ENCODE measurements around the gene GRIK4.
"Not testable (repeated sequence)": the region's sequence is repeated elsewhere in the genome, so short reads cannot be mapped to it uniquely, and the experiment has no call there.

The GRIK4 gene

DNA sequence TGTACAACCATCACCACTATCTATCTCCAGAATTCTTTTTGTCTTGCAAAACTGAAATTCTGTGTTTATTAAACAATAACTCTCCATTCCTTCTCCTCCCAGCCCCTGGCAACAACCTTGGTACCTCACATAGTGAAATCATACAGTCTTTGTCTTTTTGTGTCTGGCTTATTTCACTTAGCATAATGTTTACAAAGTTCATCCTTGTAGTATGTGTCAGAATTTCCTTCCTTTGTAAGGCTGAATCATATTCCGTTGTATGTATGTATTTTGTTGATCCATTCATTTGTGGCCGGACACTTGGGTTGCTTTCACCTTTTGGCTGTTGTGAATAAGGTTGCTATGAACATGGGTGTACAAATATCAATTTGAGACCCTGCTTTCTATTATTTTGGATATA lies 268.7 kb downstream of the GRIK4 start:
- no peak for DNase-seq (ENCODE audit: low read depth)

DNA sequence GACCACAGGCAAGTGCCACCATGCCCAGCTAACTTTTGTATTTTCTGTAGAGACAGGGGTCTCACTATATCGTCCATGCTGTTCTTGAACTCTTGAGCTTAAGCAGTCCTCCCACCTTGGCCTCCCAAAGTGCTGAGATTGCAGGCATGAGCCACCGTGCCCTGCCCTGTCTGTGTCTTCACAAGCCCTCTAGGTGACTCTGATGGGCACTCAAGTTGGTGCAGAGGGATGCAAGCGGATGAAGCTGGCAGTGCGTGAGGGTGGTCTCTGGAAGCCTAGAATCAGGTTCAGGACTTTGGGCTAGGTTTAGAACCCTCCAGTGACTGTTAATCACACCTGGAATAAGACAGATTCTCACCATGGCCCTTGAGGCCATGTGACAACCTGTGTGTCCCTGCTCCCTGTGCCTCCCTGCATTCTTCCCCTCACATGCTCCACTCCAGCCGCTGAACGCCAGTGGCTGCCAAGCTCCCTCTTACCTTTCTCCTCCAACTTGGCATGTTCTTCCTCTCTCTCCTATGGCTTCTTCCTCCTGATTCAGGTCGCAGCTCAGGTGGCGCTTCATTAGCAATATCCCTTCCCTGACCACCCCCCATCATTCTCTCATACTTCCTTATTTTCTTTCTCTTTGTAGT lies 270.1 kb downstream of the GRIK4 start:
- no peak for DNase-seq (ENCODE audit: low read depth)

- DNase-seq (ENCODE audit: low read depth): no peak
Measured at GRCh38 chr11:120784566-120785251, 273.2 kb downstream of the GRIK4 start.

DNA sequence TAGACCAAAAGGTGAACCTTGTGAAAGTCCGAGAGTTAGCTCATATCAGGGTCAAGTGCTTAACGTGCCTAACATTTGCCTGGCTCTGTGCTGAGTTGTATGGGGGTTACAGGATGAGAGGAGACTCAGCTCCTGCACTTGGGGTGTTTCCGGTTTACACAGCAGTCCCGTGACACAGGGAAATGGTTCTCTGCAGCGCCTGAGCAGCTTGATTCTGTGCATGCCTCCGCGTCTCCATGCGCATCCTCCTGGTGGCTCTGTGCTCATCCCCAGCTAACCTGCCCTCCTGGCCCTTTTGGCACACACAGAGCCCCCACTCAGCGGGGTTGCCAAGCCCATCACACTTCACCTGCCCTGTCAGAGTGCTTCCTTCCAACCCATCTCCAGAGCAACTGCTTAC lies 274.0 kb downstream of the GRIK4 start:
- DNase-seq (ENCODE audit: low read depth): no peak

- DNase-seq (ENCODE audit: low read depth): no peak
Measured at GRCh38 chr11:120786206-120786735, 274.7 kb downstream of the GRIK4 start.

DNA sequence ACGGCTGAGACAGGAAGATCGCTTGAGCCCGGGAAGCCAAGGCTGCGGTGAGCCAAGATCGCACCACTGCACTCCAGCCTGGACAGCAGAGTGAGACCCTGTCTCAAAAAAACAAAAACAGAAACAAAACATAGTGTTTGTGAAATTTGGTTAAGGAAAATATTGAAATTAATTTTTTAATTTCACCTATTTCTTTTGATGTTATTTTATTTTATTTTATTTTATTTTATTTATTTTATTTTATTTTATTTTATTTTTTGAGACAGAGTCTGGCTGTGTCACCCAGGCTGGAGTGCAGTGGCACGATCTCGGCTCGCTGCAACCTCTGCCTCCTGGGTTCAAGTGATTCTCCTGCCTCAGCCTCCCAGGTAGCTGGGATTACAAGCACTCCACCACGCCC lies 275.7 kb downstream of the GRIK4 start:
- DNase-seq (ENCODE audit: low read depth): not testable (repeated sequence)

DNA sequence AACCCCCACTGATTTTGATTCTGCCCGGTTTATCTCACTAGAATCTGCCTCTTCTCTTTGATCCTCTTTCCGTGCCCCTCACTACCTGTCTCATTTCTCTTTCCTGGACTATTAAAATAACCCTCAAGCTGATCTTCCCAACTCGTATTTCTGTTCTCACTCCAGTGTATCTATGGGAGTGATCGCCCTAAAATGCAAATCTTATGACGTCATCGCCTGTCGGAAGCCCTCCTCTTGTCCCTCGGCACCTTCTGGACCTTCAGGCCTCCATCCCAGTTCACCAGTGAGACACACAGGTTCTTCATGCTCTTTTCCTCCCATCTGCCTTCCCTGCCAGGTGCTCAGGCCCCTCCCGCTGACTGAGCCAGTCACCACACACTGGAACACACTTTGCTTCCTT lies 277.8 kb downstream of the GRIK4 start:
- no peak for DNase-seq (ENCODE audit: low read depth)

- no peak for DNase-seq (ENCODE audit: low read depth)
Measured at GRCh38 chr11:120792306-120792705, 280.8 kb downstream of the GRIK4 start.

DNA sequence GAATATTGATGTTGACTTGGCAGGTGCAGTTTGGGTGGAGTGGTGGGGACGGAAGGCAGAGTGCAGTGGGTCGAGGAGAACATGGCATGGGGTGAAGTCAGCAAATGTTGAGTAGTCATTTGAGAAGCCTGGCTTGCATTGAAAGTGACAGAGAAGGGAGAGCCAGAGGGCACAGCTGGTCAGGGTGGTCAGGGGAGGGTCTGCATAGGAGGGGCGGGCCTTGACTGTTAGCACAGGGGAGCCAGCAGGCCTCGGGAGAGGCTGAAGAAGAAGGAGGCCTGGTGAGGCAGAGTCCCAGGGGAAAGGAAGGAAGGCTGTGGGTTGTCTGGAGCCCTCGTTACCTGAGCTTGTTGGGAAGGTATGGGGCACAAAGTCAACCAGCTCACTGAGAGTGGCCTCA lies 281.6 kb downstream of the GRIK4 start:
- no peak for DNase-seq (ENCODE audit: low read depth)

GRCh38 chr11:120793806-120794479 lies 282.4 kb downstream of the GRIK4 start:
- no peak for DNase-seq (ENCODE audit: low read depth)

DNA sequence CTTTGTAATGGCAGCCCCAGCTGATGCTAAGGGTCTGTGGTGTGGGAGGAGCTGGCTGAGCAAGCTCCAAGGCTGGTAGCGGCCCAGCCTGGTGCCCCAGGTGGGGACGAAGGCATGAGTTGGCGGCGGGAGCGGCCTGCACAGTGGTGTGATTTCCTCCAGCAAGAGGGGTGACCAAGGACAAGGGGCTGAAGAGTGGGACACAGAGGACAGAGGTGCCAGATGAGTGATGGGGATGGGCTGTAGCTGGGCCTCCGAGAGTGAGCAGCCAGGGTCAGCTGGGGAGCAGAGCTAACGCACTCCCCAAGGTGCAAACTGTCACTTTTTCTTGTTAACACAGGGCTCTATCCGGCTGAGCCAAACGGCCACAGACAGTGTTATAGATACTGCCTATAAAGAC lies 283.2 kb downstream of the GRIK4 start:
- DNase-seq (ENCODE audit: low read depth): no peak

GRCh38 chr11:120795185-120795584 lies 283.6 kb downstream of the GRIK4 start:
- DNase-seq (ENCODE audit: low read depth): no peak

GRCh38 chr11:120797143-120797542 lies 285.6 kb downstream of the GRIK4 start:
- no peak for DNase-seq (ENCODE audit: low read depth)

DNA sequence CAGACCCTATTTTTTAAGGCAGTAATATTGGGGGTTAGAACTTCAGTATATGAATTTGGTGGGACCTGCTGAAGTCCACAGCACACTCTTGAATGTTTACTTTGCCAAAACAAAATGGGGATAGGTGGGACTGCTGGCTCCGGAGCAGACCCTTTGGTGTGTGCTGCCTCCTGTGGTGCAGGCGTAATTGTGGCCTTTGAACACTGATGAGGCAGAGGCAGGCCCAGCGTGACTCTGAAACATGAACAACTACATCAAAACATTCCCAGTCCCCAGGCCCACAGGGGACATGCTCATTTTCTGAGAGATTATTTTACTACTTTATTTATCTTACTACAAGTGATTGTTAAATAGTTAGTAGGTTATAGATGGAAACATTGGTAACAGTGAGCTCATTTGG lies 287.3 kb downstream of the GRIK4 start:
- DNase-seq (ENCODE audit: low read depth): no peak

- DNase-seq (ENCODE audit: low read depth): no peak
Measured at GRCh38 chr11:120800206-120800605, 288.7 kb downstream of the GRIK4 start.

DNA sequence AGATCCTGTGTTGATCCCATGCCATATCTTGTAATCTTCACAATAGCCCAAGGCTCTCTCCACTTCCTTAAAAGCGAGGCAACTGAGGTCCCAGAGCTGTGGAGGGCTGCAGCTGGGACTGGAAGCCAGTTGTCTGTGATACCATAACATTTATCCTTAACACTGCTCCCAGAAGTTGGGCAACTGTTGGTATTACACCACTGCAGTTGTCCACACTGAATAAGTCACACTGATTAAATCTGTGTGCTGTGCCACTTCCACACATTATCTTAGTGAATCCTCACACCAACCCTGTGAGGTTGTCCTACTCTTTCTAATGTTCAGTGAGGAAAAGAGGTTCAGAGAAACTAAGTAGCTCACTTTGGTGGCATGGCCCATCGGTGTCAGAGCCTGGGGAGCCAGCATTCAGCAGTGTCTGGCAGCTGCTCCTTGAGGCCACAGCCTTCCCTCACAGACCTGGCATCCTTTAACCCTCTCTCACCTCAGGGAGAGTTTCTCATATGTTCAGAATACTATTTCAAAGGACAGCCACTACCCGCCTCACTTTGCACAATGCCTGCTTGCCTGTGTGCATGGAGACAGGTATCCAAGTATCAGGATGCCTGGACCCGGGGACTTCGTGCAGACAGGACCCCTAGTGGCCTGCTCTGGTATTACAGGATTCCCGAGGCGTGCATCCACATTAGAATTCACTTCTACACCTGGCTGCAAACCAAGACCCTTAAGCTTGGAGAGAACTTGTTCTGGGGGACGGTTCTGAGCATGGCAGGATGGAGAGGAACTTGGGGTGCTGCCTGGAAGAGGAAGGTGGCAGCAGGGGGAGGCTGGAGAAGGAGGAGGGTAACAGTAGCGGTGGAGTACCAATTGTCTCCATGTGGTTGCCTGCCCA lies 290.5 kb downstream of the GRIK4 start:
- DNase-seq (ENCODE audit: low read depth): peak; percentile 13

DNA sequence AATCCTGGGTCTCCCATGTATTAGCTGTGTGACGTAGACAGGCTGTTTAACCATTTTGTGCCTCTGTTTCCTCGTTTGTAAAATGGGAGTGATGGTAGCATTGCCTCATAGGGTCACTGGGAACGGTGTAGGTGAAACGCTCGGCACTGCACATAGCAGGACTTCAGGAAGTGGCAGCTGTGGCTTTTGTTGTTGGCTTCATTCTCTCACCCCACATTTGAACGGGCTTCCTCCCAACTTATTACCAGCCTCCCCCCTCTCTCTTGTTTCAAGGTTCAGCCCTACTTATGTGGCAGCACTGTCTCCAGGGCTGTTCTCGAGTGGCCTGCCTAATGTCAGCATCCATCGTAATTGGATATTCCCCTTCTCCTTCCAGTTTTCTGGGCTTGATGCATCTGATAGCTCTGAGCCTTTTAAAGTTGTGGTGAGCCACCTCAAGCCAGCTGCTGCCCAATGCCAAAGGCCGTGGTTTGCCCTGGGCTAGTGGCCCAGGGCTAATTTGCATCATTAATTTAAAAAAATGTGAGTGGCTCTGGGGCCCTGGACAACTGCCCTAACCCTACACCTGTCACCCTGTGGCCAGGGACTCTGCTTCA lies 294.5 kb downstream of the GRIK4 start:
- no peak for DNase-seq (ENCODE audit: low read depth)

DNA sequence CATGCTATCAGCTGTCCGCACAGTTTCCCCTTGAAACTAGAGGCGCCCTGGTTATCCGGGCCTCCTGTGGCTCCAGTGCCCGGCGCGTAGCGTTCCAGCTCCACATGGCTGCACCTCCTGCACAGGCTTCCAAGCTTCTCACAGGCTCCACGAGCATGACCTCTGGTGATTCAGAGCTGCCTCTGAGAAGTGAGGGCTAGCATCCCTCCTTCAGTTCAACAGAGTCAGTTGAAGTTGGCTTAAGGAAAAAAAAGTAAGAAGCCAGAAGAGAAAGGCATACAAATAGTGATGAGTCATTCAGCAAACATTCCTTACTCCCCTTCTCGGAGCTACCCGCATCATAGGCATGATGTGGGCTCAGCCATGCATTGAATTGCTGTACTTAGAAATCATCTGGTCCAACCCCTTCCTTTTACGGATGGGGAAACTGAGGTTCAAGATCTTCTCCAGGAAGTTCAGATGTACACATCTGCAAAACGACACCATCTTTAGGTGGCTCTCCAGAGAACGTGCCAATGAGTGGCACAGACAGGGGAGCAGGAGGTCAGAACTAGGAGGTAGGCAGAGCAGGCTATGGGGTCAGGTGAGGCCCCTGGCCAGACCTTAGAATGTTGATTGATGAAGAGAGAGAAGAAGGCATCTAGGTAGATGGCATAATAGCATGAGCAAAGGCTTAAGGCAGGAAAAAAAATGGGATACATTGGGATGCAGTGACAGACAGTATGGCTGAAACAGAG lies 296.0 kb downstream of the GRIK4 start:
- peak; percentile 58 for DNase-seq (ENCODE audit: low read depth)

DNA sequence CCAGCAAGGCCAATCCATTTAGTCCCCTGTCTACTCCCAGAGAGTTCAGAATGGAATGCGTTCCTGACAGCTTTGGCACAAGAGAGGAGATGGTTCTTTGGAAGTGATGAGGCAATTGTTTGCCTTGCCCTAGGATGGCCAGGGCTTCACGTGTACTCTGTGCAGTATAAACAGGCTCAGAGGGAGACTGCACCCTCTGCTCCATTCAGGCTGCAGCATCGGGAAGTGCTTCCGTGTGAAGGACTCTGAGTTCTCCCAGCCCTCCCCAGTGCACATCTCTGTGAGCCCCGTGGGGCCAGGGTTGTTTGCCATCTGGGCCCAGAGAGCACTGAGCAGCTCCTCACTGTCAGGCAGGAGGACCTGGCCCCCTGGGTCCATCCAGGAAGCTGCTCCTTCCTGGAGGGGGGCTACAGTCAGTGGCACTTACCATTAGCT lies 297.1 kb downstream of the GRIK4 start:
- no peak for DNase-seq (ENCODE audit: low read depth)

DNA sequence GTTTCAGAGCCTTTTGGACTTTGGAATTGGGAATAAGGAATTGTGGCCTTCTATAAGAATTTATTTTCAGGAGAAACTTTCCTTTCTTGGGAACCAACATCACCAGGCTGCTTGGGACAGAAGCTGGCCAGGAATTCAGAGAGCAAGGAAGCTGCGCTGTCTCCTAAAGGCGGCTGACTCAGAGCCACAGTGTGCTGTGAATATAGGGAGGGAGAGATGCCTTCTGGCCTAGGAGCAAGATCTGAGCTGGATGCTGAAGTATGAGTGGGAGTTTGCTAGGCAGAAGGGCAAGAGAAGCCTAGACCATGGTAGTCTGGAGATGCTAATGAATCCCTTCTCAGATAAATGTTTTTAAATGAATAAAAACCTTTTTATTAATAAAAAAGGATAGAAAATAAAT lies 298.7 kb downstream of the GRIK4 start:
- DNase-seq (ENCODE audit: low read depth): no peak

DNA sequence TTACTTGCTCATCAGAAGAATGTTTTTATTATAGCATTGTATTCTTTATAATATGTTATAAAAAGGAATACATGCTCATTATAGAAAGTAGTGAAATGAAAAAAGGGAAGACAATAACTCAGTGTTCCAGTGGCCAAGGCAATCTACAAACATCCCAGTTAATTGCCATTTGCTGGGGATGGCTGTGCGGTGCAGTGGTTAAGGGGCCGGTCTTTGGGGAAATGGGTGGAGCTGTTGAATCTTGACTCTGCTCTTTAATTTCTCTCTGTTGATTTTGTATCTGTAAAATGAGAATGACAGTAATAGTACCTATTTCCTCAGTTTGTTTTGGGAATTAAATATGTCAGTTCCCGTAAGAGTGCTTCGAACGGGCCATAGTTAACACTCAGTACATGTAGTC lies 299.7 kb downstream of the GRIK4 start:
- DNase-seq (ENCODE audit: low read depth): no peak

All from HS-5 (cell line).